Subcutaneous abdominal adipose tissue (tissue), 5 donors: ENCODE results near the gene LGALS3BP.

Experiments
- H3K27ac ChIP-seq: one replicate; pipeline ENCODE4 v1.7.0; 2013; ENCODE audit warnings: low read depth, mild to moderate bottlenecking, inconsistent platforms, low read length, moderate library complexity
- H3K27me3 ChIP-seq, 5 donors: one replicate each; pipeline ENCODE4 v1.7.0; 2013; ENCODE audit warnings: low read length in 5 of 5, inconsistent platforms in 1 of 5; ENCODE audit not compliant: control insufficient read depth in 5 of 5, insufficient read depth in 4 of 5
- H3K36me3 ChIP-seq, 5 donors: one replicate each; pipeline ENCODE4 v1.7.0; 2013; ENCODE audit warnings: low read length in 5 of 5; ENCODE audit not compliant: control insufficient read depth in 5 of 5, insufficient read depth in 5 of 5
- H3K4me1 ChIP-seq, 5 donors: one replicate each; pipeline ENCODE4 v1.7.0; 2013; ENCODE audit warnings: low read length in 5 of 5, mild to moderate bottlenecking in 3 of 5, moderate library complexity in 1 of 5; ENCODE audit not compliant: control insufficient read depth in 5 of 5, insufficient read depth in 5 of 5
- H3K4me3 ChIP-seq, 5 donors: one replicate each; pipeline ENCODE4 v1.7.0; 2013; ENCODE audit warnings: low read length in 5 of 5, low read depth in 1 of 5
- H3K9ac ChIP-seq, 5 donors: one replicate each; pipeline ENCODE4 v1.7.0; 2013; ENCODE audit warnings: low read length in 5 of 5, mild to moderate bottlenecking in 4 of 5, moderate library complexity in 3 of 5
- H3K9me3 ChIP-seq, 5 donors: one replicate each; pipeline ENCODE4 v1.7.0; 2013; ENCODE audit warnings: low read length in 5 of 5; ENCODE audit not compliant: control insufficient read depth in 5 of 5
- donor health status: healthy.
- donor health status: healthy.
- donor health status: healthy.
- donor health status: healthy.
- donor health status: healthy.

LGALS3BP gene

GRCh38 chr17:79005063-79005861 lies 25.5 kb upstream of the LGALS3BP start:
- Histone ChIP-seq H3K27me3 (no peaks in the 10 kb centered on the region), H3K9me3 (no peaks in the 10 kb centered on the region), H3K27ac (no peak overlapping the region), H3K4me3 (no peak overlapping the region), H3K4me1 (peaks cover 18 to 62% (median 49%) of the 10 kb centered on the region in 5 donors), H3K9ac (peak overlapping the region in 1 of 5 donors; percentile 59), H3K36me3 (peaks cover 0 to 15% (median 11%) of the 10 kb centered on the region in 5 donors)

- no peak overlapping the region for H3K4me3 ChIP-seq
Observed at GRCh38 chr17:79003661-79004411, 24.1 kb upstream of the LGALS3BP start.

GRCh38 chr17:79002796-79003593 lies 23.3 kb upstream of the LGALS3BP start:
- H3K4me1 ChIP-seq, result peaks cover 6 to 51% (median 34%) of the 10 kb centered on the region in 5 donors
- peaks cover 0 to 35% (median 18%) of the 10 kb centered on the region in 5 donors for H3K36me3 ChIP-seq
- no peaks in the 10 kb centered on the region for H3K9me3 ChIP-seq
- no peak overlapping the region for H3K9ac ChIP-seq
- H3K4me3 ChIP-seq, result no peak overlapping the region
- no peak overlapping the region for H3K27ac ChIP-seq
- no peaks in the 10 kb centered on the region for H3K27me3 ChIP-seq

More at GRCh38 chr17:79003661-79004411, 24.1 kb upstream of the LGALS3BP start:
- H3K36me3 ChIP-seq, result peaks cover 0 to 26% (median 16%) of the 10 kb centered on the region in 5 donors
- no peaks in the 10 kb centered on the region for H3K9me3 ChIP-seq
- H3K9ac ChIP-seq, result no peak overlapping the region
- H3K27ac ChIP-seq, result no peak overlapping the region
- no peaks in the 10 kb centered on the region for H3K27me3 ChIP-seq
- H3K4me1 ChIP-seq, result peaks cover 12 to 55% (median 38%) of the 10 kb centered on the region in 5 donors

- Histone ChIP-seq H3K27me3 (no peaks in the 10 kb centered on the region), H3K36me3 (peaks cover 0 to 42% (median 19%) of the 10 kb centered on the region in 5 donors), H3K27ac (no peak overlapping the region), H3K9ac (no peak overlapping the region), H3K9me3 (no peaks in the 10 kb centered on the region), H3K4me3 (no peak overlapping the region), H3K4me1 (peaks cover 6 to 44% (median 28%) of the 10 kb centered on the region in 5 donors)
Observed at GRCh38 chr17:79002291-79002690, 22.6 kb upstream of the LGALS3BP start.

GRCh38 chr17:79001190-79002020 lies 21.7 kb upstream of the LGALS3BP start:
- no peaks in the 10 kb centered on the region for H3K9me3 ChIP-seq
- H3K4me1 ChIP-seq, result peaks cover 3 to 39% (median 21%) of the 10 kb centered on the region in 5 donors
- H3K9ac ChIP-seq, result no peak overlapping the region
- H3K36me3 ChIP-seq, result peaks cover 0 to 50% (median 28%) of the 10 kb centered on the region in 5 donors
- no peak overlapping the region for H3K27ac ChIP-seq
- H3K27me3 ChIP-seq, result no peaks in the 10 kb centered on the region
- H3K4me3 ChIP-seq, result no peak overlapping the region

GRCh38 chr17:79000396-79001189 lies 20.9 kb upstream of the LGALS3BP start:
- Histone ChIP-seq H3K4me3 (no peak overlapping the region), H3K27me3 (no peaks in the 10 kb centered on the region), H3K4me1 (peaks cover 0 to 38% (median 16%) of the 10 kb centered on the region in 5 donors), H3K9me3 (no peaks in the 10 kb centered on the region), H3K9ac (no peak overlapping the region), H3K36me3 (peaks cover 0 to 58% (median 36%) of the 10 kb centered on the region in 5 donors), H3K27ac (no peak overlapping the region)

- Histone ChIP-seq H3K4me1 (peaks cover 0 to 33% (median 10%) of the 10 kb centered on the region in 5 donors), H3K9me3 (no peaks in the 10 kb centered on the region), H3K27ac (no peak overlapping the region), H3K36me3 (peaks cover 0 to 64% (median 38%) of the 10 kb centered on the region in 5 donors), H3K9ac (no peak overlapping the region), H3K27me3 (no peaks in the 10 kb centered on the region), H3K4me3 (no peak overlapping the region)
Observed at GRCh38 chr17:78999947-79000395, 20.2 kb upstream of the LGALS3BP start.

GRCh38 chr17:78999056-78999768 lies 19.5 kb upstream of the LGALS3BP start:
- no peak overlapping the region for H3K9ac ChIP-seq
- H3K27ac ChIP-seq, result no peak overlapping the region
- H3K9me3 ChIP-seq, result no peaks in the 10 kb centered on the region
- peaks cover 0 to 33% (median 10%) of the 10 kb centered on the region in 5 donors for H3K4me1 ChIP-seq
- no peak overlapping the region for H3K4me3 ChIP-seq
- peaks cover 0 to 72% (median 46%) of the 10 kb centered on the region in 5 donors for H3K36me3 ChIP-seq
- H3K27me3 ChIP-seq, result no peaks in the 10 kb centered on the region
